ENCODE data around the gene PGLYRP2.

DNA sequence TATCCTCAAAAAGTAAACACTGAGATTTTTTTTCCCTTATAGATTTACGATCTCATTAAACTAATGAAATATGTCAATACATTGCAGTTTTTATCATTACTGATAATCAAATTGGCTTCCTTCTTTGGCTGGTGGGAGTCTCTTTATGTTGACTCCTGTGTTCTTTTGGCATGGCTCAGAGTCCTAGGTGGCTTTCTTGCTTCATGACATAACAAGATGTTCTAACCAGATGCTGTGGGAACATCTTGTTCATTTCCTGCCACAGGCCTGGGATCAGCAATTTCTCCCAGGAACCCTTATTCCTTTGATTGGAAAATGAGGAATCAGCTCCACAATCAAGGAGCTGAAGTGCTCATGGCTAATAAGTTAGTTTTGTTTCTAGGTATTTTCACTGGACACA is 15.8 kb upstream of the PGLYRP2 start:
- TF ChIP-seq EZH2 (IDR thresholded peaks at IDR 0.05; ENCODE audit: low read length, unreplicated experiment) (no peak), EZH2phosphoT487 (IDR thresholded peaks at IDR 0.05; ENCODE audit: borderline replicate concordance, low read length) (no peak)
- TF ChIP-seq, protein P1, sequence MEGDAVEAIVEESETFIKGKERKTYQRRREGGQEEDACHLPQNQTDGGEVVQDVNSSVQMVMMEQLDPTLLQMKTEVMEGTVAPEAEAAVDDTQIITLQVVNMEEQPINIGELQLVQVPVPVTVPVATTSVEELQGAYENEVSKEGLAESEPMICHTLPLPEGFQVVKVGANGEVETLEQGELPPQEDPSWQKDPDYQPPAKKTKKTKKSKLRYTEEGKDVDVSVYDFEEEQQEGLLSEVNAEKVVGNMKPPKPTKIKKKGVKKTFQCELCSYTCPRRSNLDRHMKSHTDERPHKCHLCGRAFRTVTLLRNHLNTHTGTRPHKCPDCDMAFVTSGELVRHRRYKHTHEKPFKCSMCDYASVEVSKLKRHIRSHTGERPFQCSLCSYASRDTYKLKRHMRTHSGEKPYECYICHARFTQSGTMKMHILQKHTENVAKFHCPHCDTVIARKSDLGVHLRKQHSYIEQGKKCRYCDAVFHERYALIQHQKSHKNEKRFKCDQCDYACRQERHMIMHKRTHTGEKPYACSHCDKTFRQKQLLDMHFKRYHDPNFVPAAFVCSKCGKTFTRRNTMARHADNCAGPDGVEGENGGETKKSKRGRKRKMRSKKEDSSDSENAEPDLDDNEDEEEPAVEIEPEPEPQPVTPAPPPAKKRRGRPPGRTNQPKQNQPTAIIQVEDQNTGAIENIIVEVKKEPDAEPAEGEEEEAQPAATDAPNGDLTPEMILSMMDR (conservative IDR thresholded peaks at IDR 0.05; ENCODE audit: low read depth, low read length): no peak

Measured in PC-3 (cell line).